Measurements from ENCODE around the gene MYH15. TPM values are rescaled to one million over a fixed set of nuclear protein-coding genes. Genes with fewer than 3 reads are reported as not detected.

The MYH15 gene
- total and polyA plus RNA-seq, 4 donors: 0.06 to 0.31 (median 0.25) TPM

- H3K27me3 ChIP-seq (ENCODE audit: control insufficient read depth in 3 of 3, insufficient read depth in 3 of 3, low read length in 2 of 3): no peaks in the 10 kb centered on the region
- no peak overlapping the region for H3K9ac ChIP-seq (ENCODE audit: insufficient read depth in 1 of 2, low read length in 2 of 2)
- H3K36me3 ChIP-seq (ENCODE audit: control insufficient read depth in 4 of 4, insufficient read depth in 4 of 4, low read length in 4 of 4): no peaks in the 10 kb centered on the region
- peaks cover 0 to 5% (median 0%) of the 10 kb centered on the region in 5 donors for H3K4me1 ChIP-seq (ENCODE audit: control insufficient read depth in 5 of 5, insufficient read depth in 5 of 5, low read length in 5 of 5)
- DNase-seq: peak; percentile 59 to 80 (median 67)
- peak; percentile 42 for TF ChIP-seq CTCF (IDR thresholded peaks at IDR 0.05; ENCODE audit: control extremely low read depth, extremely low read depth)
- H3K27ac ChIP-seq (ENCODE audit: low read depth in 1 of 2, low read length in 1 of 2): no peak overlapping the region
- no peak overlapping the region for H3K4me3 ChIP-seq
- no peaks in the 10 kb centered on the region for H3K9me3 ChIP-seq (ENCODE audit: control insufficient read depth in 4 of 4, insufficient read depth in 3 of 4, low read length in 3 of 4)
- 24% methylated on average over 4 of the region's 4 CpGs for WGBS, 2 donors
- ATAC-seq (ENCODE audit: insufficient read depth, low FRiP score): peak; percentile 85
Observed at GRCh38 chr3:108477511-108478147, 32.8 kb downstream of the MYH15 start.

- no peak overlapping the region for H3K9ac ChIP-seq (ENCODE audit: insufficient read depth in 1 of 2, low read length in 2 of 2)
- no peaks in the 10 kb centered on the region for H3K9me3 ChIP-seq (ENCODE audit: control insufficient read depth in 4 of 4, insufficient read depth in 3 of 4, low read length in 3 of 4)
- H3K36me3 ChIP-seq (ENCODE audit: control insufficient read depth in 4 of 4, insufficient read depth in 4 of 4, low read length in 4 of 4): no peaks in the 10 kb centered on the region
- H3K4me1 ChIP-seq (ENCODE audit: control insufficient read depth in 5 of 5, insufficient read depth in 5 of 5, low read length in 5 of 5): peaks cover 0 to 5% (median 0%) of the 10 kb centered on the region in 5 donors
- H3K4me3 ChIP-seq: no peak overlapping the region
- no peaks in the 10 kb centered on the region for H3K27me3 ChIP-seq (ENCODE audit: control insufficient read depth in 3 of 3, insufficient read depth in 3 of 3, low read length in 2 of 3)
- DNase-seq: no peak
- H3K27ac ChIP-seq (ENCODE audit: low read depth in 1 of 2, low read length in 1 of 2): no peak overlapping the region
- ATAC-seq (ENCODE audit: insufficient read depth, low FRiP score): no peak
- 80 to 86% methylated on average over 1 of the region's 1 CpG for WGBS, 2 donors
- no peak for TF ChIP-seq CTCF (IDR thresholded peaks at IDR 0.05; ENCODE audit: control extremely low read depth, extremely low read depth)
Observed at GRCh38 chr3:108475220-108475782, 35.1 kb downstream of the MYH15 start.

GRCh38 chr3:108474581-108474980 is 35.8 kb downstream of the MYH15 start:
- ATAC-seq (ENCODE audit: insufficient read depth, low FRiP score): no peak

More at GRCh38 chr3:108474581-108474980, 35.8 kb downstream of the MYH15 start:
- DNase-seq: no peak
- H3K4me1 ChIP-seq (ENCODE audit: control insufficient read depth in 5 of 5, insufficient read depth in 5 of 5, low read length in 5 of 5): peaks cover 0 to 5% (median 0%) of the 10 kb centered on the region in 5 donors
- no peaks in the 10 kb centered on the region for H3K27me3 ChIP-seq (ENCODE audit: control insufficient read depth in 3 of 3, insufficient read depth in 3 of 3, low read length in 2 of 3)
- H3K27ac ChIP-seq (ENCODE audit: low read depth in 1 of 2, low read length in 1 of 2): no peak overlapping the region
- WGBS, 2 donors: 92% methylated on average over 3 of the region's 3 CpGs
- H3K4me3 ChIP-seq: no peak overlapping the region
- H3K36me3 ChIP-seq (ENCODE audit: control insufficient read depth in 4 of 4, insufficient read depth in 4 of 4, low read length in 4 of 4): no peaks in the 10 kb centered on the region
- H3K9ac ChIP-seq (ENCODE audit: insufficient read depth in 1 of 2, low read length in 2 of 2): no peak overlapping the region
- no peaks in the 10 kb centered on the region for H3K9me3 ChIP-seq (ENCODE audit: control insufficient read depth in 4 of 4, insufficient read depth in 3 of 4, low read length in 3 of 4)
- TF ChIP-seq CTCF (IDR thresholded peaks at IDR 0.05; ENCODE audit: control extremely low read depth, extremely low read depth): no peak

Measured in lung (tissue), 12 donors.